ENCODE data around the gene TEX54.
"Not testable (repeated sequence)": the region's sequence is repeated elsewhere in the genome, so short reads cannot be mapped to it uniquely, and the experiment has no call there.

TEX54 gene

DNA sequence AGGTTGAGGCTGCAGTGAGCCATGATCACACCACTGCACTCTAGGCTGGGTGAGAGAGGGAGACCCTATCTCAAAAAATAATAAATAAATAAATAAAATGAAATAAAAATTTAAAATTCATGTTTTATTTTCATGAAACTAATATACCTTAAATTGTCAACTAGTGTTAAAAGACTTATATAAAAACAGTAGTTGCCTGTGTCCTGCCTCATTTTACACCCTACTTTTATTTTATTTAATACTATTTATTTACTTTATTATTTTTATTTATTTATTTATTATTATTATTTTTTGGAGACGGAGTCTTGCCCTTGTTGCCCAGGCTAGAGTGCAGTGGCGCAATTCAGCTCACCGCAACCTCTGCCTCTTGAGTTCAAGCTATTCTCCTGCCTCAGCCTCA, 11.5 kb upstream of the TEX54 start:
- no peak for TF ChIP-seq CTCF (IDR thresholded peaks at IDR 0.05; ENCODE audit: control extremely low read depth, extremely low read depth, low read depth, missing control alignments)
- ChIA-PET CTCF (interaction anchor here (1.3 to 5.1 kb wide), 3 partner anchors 11 to 21 kb away, joined by 3 to 16 read pairs (median 5); no protein-coding TSS in a partner anchor), POLR2A (interaction anchor here (3.3 kb wide), 1 partner anchor 11 kb away, joined by 24 read pairs; no protein-coding TSS in a partner anchor)
- no peak for DNase-seq (ENCODE audit: extremely low spot score)

- ChIA-PET CTCF (interaction anchor here (2.1 to 5.1 kb wide), 2 partner anchors 11 to 20 kb away, joined by 5 to 16 read pairs; no protein-coding TSS in a partner anchor), POLR2A (interaction anchor here (1.0 to 3.3 kb wide), 2 partner anchors 12 kb away, joined by 5 to 24 read pairs; no protein-coding TSS in a partner anchor)
- no peak for TF ChIP-seq CTCF (IDR thresholded peaks at IDR 0.05; ENCODE audit: control extremely low read depth, extremely low read depth, low read depth, missing control alignments)
- no peak for DNase-seq (ENCODE audit: extremely low spot score)
These were observed 10.8 kb upstream of the TEX54 start for GRCh38 chr11:62843466-62843865.

DNA sequence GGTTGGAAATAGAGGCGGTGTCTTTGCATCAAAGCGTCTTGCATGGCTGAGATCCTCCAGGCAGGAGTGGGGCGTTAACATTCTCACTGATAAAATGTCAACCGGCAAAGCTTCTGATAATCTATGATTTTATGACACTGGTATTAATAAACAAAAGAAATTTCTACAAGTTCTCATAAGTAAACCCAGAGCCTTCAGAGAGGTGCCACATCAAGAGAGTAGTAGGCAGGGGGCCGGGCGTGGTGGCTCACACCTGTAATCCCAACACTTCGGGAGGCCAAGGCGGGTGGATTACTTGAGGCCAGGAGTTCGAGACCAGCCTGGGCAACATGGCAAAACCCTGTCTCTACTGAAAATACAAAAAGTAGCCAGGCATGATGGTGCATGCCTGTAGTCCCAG, 10.2 kb upstream of the TEX54 start:
- POLR2A ChIA-PET = interaction anchor here (1.0 kb wide), 2 partner anchors 11 to 12 kb away, joined by 3 to 5 read pairs; no protein-coding TSS in a partner anchor
- not testable (repeated sequence) for DNase-seq (ENCODE audit: extremely low spot score)
- CTCF ChIA-PET = interaction anchor here (5.1 kb wide), 1 partner anchor 12 kb away, joined by 16 read pairs; no protein-coding TSS in a partner anchor

- DNase-seq (ENCODE audit: extremely low spot score) = peak; percentile 36
- CTCF ChIA-PET = interaction anchor here (5.1 kb wide), 1 partner anchor 13 kb away, joined by 16 read pairs; no protein-coding TSS in a partner anchor
- no peak for TF ChIP-seq CTCF (IDR thresholded peaks at IDR 0.05; ENCODE audit: control extremely low read depth, extremely low read depth, low read depth, missing control alignments)
- POLR2A ChIA-PET = interaction anchor here (1.0 to 3.4 kb wide), 12 partner anchors 12 to 170 kb away, joined by 3 to 236 read pairs (median 6); partner anchors contain the start of genes LBHD1, NXF1, POLR2G and UQCC3
These were observed 9.6 kb upstream of the TEX54 start for GRCh38 chr11:62842171-62842741.

- DNase-seq (ENCODE audit: extremely low spot score) = peak; percentile 92
- ChIA-PET CTCF (interaction anchor here (1.0 to 2.6 kb wide), 3 partner anchors 13 to 176 kb away, joined by 3 to 17 read pairs (median 7); partner anchors contain the start of genes CSKMT and TMEM179B), POLR2A (interaction anchor here (0.6 to 3.4 kb wide), 49 partner anchors 9 to 1093 kb away, joined by 3 to 236 read pairs (median 6); partner anchors contain the start of genes B3GAT3, C11orf98, CSKMT and EEF1G)
- TF ChIP-seq CTCF (IDR thresholded peaks at IDR 0.05; ENCODE audit: control extremely low read depth, extremely low read depth, low read depth, missing control alignments) = no peak
These were observed 8.9 kb upstream of the TEX54 start for GRCh38 chr11:62841361-62842170.

DNA sequence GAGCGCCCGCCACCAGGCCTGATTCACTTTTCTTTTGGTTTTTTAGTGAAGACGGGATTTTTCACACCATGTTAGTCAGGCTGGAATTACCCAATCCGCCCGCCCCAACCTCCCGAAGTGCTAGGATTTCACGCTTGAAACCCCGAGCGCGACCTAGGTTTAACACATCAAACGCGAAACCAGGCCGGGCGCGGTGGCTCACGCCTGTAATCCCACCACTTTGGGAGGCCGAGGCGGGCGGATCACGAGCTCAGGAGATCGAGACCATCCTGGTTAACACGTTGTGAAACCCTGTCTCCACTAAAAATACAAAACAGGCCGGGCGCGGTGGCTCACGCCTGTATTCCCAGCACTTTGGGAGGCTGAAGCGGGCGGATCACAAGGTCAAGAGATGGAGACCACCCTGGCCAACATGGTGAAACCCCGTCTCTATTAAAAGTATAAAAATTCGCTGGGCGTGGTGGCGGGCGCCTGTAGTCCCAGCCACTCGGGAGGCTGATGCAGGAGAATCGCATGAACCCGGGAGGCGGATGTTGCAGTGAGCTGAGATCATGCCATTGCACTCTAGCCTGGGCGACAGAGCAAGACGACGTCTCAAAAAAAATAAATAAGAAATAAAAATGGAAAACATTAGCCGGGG, 8.2 kb upstream of the TEX54 start:
- ChIA-PET CTCF (interaction anchor here (1.0 to 2.6 kb wide), 4 partner anchors 13 to 175 kb away, joined by 3 to 17 read pairs (median 5); partner anchors contain the start of genes CSKMT and TMEM179B), POLR2A (interaction anchor here (0.6 to 3.4 kb wide), 52 partner anchors 9 to 1094 kb away, joined by 3 to 236 read pairs (median 6); partner anchors contain the start of genes B3GAT3, C11orf98, CSKMT and EEF1G)
- DNase-seq (ENCODE audit: extremely low spot score) = not testable (repeated sequence)
